ENCODE measurements around the gene ACTL7A. TPM values are rescaled to one million over a fixed set of nuclear protein-coding genes. Genes with fewer than 3 reads are reported as not detected.

Gene ACTL7A
- total and polyA plus RNA-seq, 2 of the 13 experiments (the other 11 are each of a cell fraction or from before 2014, with no cell fraction given), result not detected

DNA sequence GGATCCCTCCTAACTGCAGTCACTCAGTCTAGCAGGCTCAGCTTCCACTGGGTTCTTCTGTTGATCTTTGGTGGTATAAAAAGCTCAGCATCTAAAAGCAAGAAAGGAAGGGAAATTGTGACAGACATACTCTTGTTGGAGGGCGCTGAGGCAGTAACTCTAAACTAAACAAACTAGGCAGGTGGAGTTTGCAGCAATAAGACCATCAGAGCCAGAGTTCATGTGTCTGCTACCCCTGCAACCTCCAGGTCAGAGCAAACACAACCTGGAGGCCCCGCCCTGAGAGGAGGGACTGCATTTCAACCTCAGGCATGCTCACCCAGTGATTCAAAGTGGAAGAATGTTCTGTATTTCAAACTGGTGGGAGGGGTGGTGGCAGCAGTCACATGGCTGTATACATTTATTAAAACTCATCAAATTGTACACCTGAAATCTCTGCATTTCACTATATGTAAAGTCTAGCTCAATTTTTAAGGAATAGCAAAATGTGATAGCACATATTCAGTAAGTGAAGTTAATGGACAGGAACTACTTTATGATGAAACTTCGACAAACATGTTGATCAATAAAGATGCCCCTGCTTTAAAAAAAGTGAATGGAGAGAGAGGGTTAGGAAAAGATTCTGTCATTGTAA is 7.1 kb downstream of the ACTL7A start (continued):
- TF ChIP-seq NCOA1 (CRISPR knock-in tag; IDR thresholded peaks at IDR 0.05) (no peak), TCF7 (IDR thresholded peaks at IDR 0.05; ENCODE audit: low read depth) (peak; percentile 41; the same call in 1 of the 2 replicates), KLF16 (CRISPR knock-in tag; IDR thresholded peaks at IDR 0.05) (peak in 1 of 2 experiments; percentile 62; a peak in 1 of 4 replicates), ZSCAN12 (CRISPR knock-in tag; IDR thresholded peaks at IDR 0.05) (no peak), KDM2A (CRISPR knock-in tag; IDR thresholded peaks at IDR 0.05; ENCODE audit: borderline replicate concordance, low read depth) (no peak), ZNF234 (CRISPR knock-in tag; conservative IDR thresholded peaks at IDR 0.05) (no peak), RFXANK (CRISPR knock-in tag; IDR thresholded peaks at IDR 0.05) (no peak), ZNF746 (CRISPR knock-in tag; IDR thresholded peaks at IDR 0.05) (no peak), RFX3 (CRISPR knock-in tag; IDR thresholded peaks at IDR 0.05) (no peak), AHR (CRISPR knock-in tag; IDR thresholded peaks at IDR 0.05) (no peak), FOXM1 (CRISPR knock-in tag; IDR thresholded peaks at IDR 0.05) (no peak), SOX5 (CRISPR knock-in tag; IDR thresholded peaks at IDR 0.05; ENCODE audit: borderline replicate concordance) (peak; percentile 78), FOXK2 (IDR thresholded peaks at IDR 0.05) (peak; percentile 52; the same call in 1 of the 2 replicates), PCBP1 (IDR thresholded peaks at IDR 0.05; ENCODE audit: borderline replicate concordance, low read depth, low read length) (no peak), SAFB2 (CRISPR knock-in tag; IDR thresholded peaks at IDR 0.05; ENCODE audit: borderline replicate concordance, low read depth) (no peak), TOE1 (CRISPR knock-in tag; IDR thresholded peaks at IDR 0.05) (no peak), SRSF4 (IDR thresholded peaks at IDR 0.05; ENCODE audit: low read depth, low read length, poor library complexity, severe bottlenecking) (no peak)
- TF ChIP-seq, protein P1, sequence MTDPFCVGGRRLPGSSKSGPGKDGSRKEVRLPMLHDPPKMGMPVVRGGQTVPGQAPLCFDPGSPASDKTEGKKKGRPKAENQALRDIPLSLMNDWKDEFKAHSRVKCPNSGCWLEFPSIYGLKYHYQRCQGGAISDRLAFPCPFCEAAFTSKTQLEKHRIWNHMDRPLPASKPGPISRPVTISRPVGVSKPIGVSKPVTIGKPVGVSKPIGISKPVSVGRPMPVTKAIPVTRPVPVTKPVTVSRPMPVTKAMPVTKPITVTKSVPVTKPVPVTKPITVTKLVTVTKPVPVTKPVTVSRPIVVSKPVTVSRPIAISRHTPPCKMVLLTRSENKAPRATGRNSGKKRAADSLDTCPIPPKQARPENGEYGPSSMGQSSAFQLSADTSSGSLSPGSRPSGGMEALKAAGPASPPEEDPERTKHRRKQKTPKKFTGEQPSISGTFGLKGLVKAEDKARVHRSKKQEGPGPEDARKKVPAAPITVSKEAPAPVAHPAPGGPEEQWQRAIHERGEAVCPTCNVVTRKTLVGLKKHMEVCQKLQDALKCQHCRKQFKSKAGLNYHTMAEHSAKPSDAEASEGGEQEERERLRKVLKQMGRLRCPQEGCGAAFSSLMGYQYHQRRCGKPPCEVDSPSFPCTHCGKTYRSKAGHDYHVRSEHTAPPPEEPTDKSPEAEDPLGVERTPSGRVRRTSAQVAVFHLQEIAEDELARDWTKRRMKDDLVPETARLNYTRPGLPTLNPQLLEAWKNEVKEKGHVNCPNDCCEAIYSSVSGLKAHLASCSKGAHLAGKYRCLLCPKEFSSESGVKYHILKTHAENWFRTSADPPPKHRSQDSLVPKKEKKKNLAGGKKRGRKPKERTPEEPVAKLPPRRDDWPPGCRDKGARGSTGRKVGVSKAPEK (CRISPR knock-in tag; IDR thresholded peaks at IDR 0.05; ENCODE audit: borderline replicate concordance), result no peak
- TF ChIP-seq, protein P2, sequence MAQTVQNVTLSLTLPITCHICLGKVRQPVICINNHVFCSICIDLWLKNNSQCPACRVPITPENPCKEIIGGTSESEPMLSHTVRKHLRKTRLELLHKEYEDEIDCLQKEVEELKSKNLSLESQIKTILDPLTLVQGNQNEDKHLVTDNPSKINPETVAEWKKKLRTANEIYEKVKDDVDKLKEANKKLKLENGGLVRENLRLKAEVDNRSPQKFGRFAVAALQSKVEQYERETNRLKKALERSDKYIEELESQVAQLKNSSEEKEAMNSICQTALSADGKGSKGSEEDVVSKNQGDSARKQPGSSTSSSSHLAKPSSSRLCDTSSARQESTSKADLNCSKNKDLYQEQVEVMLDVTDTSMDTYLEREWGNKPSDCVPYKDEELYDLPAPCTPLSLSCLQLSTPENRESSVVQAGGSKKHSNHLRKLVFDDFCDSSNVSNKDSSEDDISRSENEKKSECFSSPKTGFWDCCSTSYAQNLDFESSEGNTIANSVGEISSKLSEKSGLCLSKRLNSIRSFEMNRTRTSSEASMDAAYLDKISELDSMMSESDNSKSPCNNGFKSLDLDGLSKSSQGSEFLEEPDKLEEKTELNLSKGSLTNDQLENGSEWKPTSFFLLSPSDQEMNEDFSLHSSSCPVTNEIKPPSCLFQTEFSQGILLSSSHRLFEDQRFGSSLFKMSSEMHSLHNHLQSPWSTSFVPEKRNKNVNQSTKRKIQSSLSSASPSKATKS (CRISPR knock-in tag; IDR thresholded peaks at IDR 0.05), result no peak; the same call in 1 of the 2 replicates
- TF ChIP-seq, protein P3, sequence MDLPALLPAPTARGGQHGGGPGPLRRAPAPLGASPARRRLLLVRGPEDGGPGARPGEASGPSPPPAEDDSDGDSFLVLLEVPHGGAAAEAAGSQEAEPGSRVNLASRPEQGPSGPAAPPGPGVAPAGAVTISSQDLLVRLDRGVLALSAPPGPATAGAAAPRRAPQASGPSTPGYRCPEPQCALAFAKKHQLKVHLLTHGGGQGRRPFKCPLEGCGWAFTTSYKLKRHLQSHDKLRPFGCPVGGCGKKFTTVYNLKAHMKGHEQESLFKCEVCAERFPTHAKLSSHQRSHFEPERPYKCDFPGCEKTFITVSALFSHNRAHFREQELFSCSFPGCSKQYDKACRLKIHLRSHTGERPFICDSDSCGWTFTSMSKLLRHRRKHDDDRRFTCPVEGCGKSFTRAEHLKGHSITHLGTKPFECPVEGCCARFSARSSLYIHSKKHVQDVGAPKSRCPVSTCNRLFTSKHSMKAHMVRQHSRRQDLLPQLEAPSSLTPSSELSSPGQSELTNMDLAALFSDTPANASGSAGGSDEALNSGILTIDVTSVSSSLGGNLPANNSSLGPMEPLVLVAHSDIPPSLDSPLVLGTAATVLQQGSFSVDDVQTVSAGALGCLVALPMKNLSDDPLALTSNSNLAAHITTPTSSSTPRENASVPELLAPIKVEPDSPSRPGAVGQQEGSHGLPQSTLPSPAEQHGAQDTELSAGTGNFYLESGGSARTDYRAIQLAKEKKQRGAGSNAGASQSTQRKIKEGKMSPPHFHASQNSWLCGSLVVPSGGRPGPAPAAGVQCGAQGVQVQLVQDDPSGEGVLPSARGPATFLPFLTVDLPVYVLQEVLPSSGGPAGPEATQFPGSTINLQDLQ (CRISPR knock-in tag; IDR thresholded peaks at IDR 0.05), result no peak
- TF ChIP-seq, protein P4, sequence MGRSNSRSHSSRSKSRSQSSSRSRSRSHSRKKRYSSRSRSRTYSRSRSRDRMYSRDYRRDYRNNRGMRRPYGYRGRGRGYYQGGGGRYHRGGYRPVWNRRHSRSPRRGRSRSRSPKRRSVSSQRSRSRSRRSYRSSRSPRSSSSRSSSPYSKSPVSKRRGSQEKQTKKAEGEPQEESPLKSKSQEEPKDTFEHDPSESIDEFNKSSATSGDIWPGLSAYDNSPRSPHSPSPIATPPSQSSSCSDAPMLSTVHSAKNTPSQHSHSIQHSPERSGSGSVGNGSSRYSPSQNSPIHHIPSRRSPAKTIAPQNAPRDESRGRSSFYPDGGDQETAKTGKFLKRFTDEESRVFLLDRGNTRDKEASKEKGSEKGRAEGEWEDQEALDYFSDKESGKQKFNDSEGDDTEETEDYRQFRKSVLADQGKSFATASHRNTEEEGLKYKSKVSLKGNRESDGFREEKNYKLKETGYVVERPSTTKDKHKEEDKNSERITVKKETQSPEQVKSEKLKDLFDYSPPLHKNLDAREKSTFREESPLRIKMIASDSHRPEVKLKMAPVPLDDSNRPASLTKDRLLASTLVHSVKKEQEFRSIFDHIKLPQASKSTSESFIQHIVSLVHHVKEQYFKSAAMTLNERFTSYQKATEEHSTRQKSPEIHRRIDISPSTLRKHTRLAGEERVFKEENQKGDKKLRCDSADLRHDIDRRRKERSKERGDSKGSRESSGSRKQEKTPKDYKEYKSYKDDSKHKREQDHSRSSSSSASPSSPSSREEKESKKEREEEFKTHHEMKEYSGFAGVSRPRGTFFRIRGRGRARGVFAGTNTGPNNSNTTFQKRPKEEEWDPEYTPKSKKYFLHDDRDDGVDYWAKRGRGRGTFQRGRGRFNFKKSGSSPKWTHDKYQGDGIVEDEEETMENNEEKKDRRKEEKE (IDR thresholded peaks at IDR 0.05), result no peak

Data from HepG2 (cell line).